ELR (cell line): ENCODE results near the gene CYTH1.
"Not testable (repeated sequence)": the region's sequence is repeated elsewhere in the genome, so short reads cannot be mapped to it uniquely, and the experiment has no call there.

Experiments used
- DNase-seq: peaks from one replicate; pipeline ENCODE4 v3.0.0-alpha.2; 2015; ENCODE audit warnings: low read depth

CYTH1 gene

GRCh38 chr17:78759969-78760352 is 22.1 kb downstream of the CYTH1 start:
- no peak for DNase-seq

- DNase-seq: no peak
Measured at GRCh38 chr17:78759203-78759968, 22.7 kb downstream of the CYTH1 start.

GRCh38 chr17:78753316-78754250 is 28.5 kb downstream of the CYTH1 start:
- DNase-seq: peak; percentile 35

DNA sequence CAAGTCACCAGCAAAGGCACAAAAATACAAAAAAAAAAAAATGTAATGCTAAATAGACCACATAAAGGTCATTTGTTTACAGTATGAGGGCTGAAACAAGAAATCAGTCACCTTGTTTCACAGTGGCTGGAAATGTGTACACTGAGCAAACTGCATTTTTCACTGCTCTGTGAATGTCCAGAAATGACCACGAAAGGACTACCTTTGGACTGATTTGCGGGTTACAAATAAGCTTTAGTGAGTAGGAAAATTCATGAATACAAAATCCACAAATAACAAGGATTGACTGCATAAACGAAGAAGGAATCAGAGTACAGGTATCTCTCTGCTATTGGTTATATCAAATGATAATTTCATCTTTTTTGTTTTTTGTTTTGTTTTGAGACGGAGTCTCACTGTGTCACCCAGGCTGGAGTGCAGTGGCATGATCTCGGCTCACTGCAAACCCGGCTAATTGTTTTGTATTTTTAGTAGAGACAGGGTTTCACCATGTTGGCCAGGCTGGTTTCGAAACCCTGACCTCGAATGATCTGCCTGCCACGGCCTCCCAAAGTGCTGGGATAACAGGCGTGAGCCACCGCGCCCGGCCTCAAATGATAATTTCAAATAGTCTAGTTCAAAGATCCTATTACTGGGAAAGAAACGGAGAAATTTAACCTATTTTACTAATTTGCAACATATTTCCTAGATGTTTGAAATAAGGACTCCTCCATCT is 30.5 kb downstream of the CYTH1 start:
- DNase-seq: no peak

DNA sequence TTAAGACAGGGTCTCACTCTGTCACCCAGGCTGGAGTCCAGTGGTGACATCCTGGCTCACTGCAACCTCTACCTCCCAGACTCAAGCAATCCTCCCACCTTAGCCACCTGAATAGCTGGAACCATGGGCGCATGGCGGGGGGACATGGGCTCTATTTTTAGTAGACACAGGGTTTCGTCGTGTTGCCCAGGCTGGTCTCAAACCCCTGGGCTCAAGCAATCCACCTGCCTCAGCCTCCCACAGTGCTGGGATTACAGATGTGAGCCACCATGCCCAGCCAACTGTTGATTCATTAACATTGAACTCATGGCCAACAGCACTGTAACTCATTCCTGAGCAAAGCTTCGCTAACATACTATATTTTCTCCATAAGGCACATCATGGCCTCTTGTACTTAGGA is 31.1 kb downstream of the CYTH1 start:
- DNase-seq: not testable (repeated sequence)

- DNase-seq: peak; percentile 65
Measured at GRCh38 chr17:78748730-78749317, 33.2 kb downstream of the CYTH1 start.

GRCh38 chr17:78748048-78748729 is 33.9 kb downstream of the CYTH1 start:
- DNase-seq: peak; percentile 40

DNA sequence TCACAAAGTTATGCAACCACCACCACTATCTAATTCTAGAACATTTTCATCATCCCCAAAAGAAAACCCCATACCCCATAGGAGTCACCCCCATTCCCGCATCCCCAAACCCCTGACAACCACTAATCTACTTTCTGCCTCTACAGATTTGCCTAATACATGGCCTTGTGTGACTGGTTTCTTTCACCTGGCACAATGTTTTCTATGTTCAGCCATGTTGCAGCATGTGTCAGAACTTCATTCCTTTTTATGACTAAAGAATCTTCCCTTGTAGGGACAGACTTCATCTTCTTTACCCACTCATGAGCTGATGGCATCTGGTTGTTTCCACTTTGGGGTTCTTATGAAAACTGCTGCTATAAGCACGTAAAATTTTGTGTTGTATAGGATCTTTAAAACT is 34.6 kb downstream of the CYTH1 start:
- DNase-seq: peak; percentile 39

GRCh38 chr17:78746949-78747269 is 35.2 kb downstream of the CYTH1 start:
- DNase-seq: no peak

GRCh38 chr17:78746263-78746948 is 35.7 kb downstream of the CYTH1 start:
- DNase-seq: no peak

DNA sequence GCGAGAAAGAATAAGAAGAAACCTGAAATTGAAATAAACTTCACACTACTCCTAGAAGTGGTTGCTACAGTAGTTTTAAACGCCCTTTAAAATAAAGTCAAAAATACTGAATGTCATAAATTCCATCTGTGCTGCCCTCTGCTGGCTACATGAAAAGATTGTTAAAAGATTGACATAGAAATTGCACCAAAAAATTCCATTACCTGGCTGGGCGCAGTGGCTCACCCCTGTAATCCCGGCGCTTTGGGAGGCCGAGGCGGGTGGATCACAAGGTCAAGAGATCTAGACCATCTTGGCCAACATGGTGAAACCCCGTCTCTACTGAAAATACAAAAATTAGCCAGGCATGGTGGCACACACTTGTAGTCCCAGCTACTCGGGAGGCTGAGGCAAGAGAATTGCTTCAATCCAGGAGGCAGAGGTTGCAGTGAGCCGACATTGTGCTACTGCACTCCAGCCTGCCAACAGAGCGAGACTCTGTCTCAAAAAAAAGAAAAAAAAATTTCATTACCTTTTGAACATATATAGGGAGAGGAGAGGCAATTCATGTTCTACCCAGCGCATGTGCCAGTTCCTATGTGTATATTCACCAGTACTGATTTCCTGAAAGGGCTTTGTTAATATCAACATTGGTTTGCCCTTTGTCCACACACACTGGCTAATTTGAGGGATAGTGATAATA is 36.5 kb downstream of the CYTH1 start:
- DNase-seq: peak; percentile 66

GRCh38 chr17:78742901-78743300 is 39.2 kb downstream of the CYTH1 start:
- no peak for DNase-seq

- no peak for DNase-seq
Measured at GRCh38 chr17:78741644-78742284, 40.3 kb downstream of the CYTH1 start.

- no peak for DNase-seq
Measured at GRCh38 chr17:78739331-78739931, 42.6 kb downstream of the CYTH1 start.

GRCh38 chr17:78738698-78739097 is 43.4 kb downstream of the CYTH1 start:
- no peak for DNase-seq

DNA sequence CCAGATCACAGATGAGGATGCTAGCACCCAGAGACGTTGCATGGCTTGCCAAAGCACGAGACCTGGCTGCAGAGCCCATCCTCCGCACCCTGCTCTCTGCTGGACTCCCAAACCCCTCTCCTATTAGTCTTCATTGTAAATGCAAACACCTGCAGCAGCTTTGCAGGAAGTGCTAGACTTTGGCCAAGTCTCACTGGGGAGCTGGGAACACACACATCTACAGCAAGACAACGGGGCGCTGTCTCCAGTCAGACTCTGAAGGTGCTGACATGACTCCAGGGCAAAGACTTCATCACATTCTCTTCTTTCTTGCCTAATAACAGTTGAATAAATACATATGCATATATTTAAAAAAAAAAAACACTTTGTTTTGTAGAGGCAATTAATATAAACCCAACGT is 43.8 kb downstream of the CYTH1 start:
- no peak for DNase-seq

- peak; percentile 86 for DNase-seq
Measured at GRCh38 chr17:78737332-78737731, 44.7 kb downstream of the CYTH1 start.

DNA sequence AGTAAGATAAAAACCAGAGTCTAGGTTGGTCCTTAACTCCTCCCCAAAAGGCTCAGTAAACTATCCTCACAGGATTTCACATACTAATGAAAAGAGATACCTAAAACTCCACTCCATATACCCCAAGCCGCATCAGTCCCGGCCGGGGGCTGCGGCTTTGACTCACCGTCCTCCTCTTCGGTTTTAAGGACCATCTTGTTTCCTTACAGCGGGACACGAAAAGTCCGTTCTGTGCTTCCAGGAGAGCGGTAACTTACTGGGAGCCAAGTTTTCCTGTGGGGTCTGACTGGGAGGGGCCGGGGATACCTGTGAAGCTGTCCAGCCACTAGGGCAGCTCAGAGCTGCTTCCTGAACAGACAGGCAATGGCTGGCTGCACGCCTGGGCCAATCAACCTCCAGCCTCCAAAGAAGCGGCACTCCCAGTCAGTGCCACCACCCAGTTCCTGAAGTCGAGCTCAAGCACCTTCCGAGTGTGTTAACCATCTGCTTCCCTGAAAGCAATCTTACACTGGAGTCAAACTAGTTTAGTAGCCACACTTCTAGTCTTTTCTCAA is 45.5 kb downstream of the CYTH1 start:
- no peak for DNase-seq

GRCh38 chr17:78735832-78736525 is 46.1 kb downstream of the CYTH1 start:
- peak; percentile 48 for DNase-seq
